AG04450 (cell line): ENCODE data around the gene PHLDA2. TPM values are rescaled to one million over a fixed set of nuclear protein-coding genes. Genes with fewer than 3 reads are reported as not detected.

Experiments used
- CTCF ChIA-PET: fragments of 300-600, 350-600 bp; formaldehyde crosslinking; extraction: SDS; loops from one replicate; lab custom pipeline; 2022; ENCODE audit warnings: antibody characterized with exemption, inconsistent platforms; lab: Charles Lee
- POLR2A ChIA-PET: fragments of 350-600 bp; formaldehyde crosslinking; extraction: SDS; loops from one replicate; lab custom pipeline; 2021; ENCODE audit warnings: antibody characterized with exemption, inconsistent platforms; lab: Yijun Ruan, JAX
- DNase-seq: peaks from one replicate; pipeline ENCODE4 v3.0.0-alpha.2; 2011; ENCODE audit warnings: low read depth, low spot score
- H3K27ac ChIP-seq: one replicate; pipeline ENCODE4 v1.5.1; 2012; ENCODE audit warnings: low read depth, low read length, control low read depth
- H3K27me3 ChIP-seq: one replicate; pipeline ENCODE4 v1.6.0; 2012; ENCODE audit warnings: low read length; ENCODE audit not compliant: control insufficient read depth, insufficient read depth
- H3K4me3 ChIP-seq: 2 replicates; pipeline ENCODE4 v1.5.1; 2011; ENCODE audit warnings: mild to moderate bottlenecking, low read depth, low read length, control low read depth
- H3K9me3 ChIP-seq: 2 replicates; pipeline ENCODE4 v1.5.1; 2012; ENCODE audit warnings: low read length; ENCODE audit not compliant: control insufficient read depth, insufficient read depth
- polyA plus RNA-seq: library from polyadenylated mRNA; depleted of rRNA; stranded (reverse); fragments of >200 nt; gene quantifications from 2 replicates; pipeline ENCODE4 v1.2.3, GENCODE V29; 2011
- TF ChIP-seq, protein P1 (sequence below): IDR thresholded peaks from 2 replicates; pipeline ENCODE4 v1.5.1; 2011; ENCODE audit warnings: low read depth, low read length, control low read depth, inconsistent platforms

Gene PHLDA2
- polyA plus RNA-seq, 1 experiment: 9.6 TPM

DNA sequence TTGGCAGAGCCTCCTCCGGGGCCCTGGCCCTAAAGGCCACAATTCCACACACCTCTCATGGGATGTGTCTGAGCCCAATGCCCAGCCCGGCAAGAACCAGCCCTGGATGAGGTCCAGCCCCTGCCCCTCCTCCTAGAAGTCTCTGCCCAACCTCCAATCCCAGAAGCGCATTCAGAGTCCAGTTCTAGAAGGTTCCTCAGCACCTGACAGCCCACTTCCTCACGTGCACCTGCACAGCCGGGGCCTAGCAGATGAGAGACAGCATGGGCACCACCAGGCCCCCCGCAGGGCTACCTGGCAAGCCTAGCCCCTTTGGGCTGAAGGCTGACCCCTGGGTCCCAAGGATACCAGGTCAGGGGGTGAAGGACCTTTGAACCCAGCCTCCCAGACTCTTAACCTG lies 32.2 kb downstream of the PHLDA2 start:
- Histone ChIP-seq H3K27me3 (no peaks in the 10 kb centered on the region), H3K9me3 (peaks cover 3% of the 10 kb centered on the region; the same call in 1 of the 2 replicates), H3K4me3 (no peak overlapping the region), H3K27ac (peak overlapping the region; percentile 21)
- CTCF ChIA-PET: interaction anchor here (2.1 kb wide), 1 partner anchor 366 kb away, joined by 8 read pairs; no protein-coding TSS in a partner anchor
- POLR2A ChIA-PET: no interaction called here
- no peak for DNase-seq
- TF ChIP-seq, protein P1, sequence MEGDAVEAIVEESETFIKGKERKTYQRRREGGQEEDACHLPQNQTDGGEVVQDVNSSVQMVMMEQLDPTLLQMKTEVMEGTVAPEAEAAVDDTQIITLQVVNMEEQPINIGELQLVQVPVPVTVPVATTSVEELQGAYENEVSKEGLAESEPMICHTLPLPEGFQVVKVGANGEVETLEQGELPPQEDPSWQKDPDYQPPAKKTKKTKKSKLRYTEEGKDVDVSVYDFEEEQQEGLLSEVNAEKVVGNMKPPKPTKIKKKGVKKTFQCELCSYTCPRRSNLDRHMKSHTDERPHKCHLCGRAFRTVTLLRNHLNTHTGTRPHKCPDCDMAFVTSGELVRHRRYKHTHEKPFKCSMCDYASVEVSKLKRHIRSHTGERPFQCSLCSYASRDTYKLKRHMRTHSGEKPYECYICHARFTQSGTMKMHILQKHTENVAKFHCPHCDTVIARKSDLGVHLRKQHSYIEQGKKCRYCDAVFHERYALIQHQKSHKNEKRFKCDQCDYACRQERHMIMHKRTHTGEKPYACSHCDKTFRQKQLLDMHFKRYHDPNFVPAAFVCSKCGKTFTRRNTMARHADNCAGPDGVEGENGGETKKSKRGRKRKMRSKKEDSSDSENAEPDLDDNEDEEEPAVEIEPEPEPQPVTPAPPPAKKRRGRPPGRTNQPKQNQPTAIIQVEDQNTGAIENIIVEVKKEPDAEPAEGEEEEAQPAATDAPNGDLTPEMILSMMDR: no peak

DNA sequence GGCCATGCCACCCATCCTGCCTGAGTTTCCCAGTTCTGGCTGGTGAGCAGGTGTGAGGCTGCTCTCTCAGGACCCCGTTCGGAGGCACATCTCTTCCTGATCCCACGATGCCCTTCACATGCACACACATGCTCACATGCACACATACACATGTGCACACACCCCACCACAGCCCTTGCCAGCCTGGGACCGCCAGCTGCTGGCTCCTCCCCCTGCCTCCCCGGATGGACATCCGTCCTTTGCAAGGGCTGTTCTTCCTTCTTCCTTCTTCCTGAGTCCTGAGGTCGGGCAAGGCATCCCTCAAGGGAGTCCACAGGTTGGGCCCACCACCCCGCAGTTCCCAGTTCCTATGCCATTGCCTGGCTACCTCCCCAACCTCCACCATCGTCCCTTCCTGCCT lies 33.2 kb downstream of the PHLDA2 start:
- no peaks in the 10 kb centered on the region for H3K27me3 ChIP-seq
- no peak overlapping the region for H3K27ac ChIP-seq
- ChIA-PET POLR2A (no interaction called here), CTCF (interaction anchor here (2.1 kb wide), 1 partner anchor 365 kb away, joined by 8 read pairs; no protein-coding TSS in a partner anchor)
- H3K9me3 ChIP-seq: peaks cover 3% of the 10 kb centered on the region; the same call in 1 of the 2 replicates
- no peak for DNase-seq
- TF ChIP-seq, protein P1: no peak
- H3K4me3 ChIP-seq: no peak overlapping the region

DNA sequence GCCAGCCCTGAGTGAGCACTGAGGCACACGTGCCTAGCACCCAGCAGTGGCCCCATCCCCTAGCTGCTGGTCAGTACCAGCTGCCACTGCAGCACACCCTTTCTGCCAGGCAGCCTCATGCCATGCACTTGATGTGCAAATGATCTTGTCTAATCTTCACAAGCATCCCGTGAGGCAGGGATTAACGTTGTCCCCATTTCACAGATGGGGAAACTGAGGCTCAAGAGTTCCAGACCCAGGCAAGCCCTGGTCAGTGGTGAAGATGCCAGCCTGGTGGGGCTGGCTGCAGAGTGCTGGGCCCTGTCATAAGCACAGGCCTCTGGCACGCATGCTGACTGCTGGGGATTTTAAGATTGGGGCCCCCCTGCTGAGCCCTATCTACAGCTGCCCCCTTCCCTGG lies 35.3 kb downstream of the PHLDA2 start:
- Histone ChIP-seq H3K4me3 (no peak overlapping the region), H3K27ac (no peak overlapping the region), H3K27me3 (no peaks in the 10 kb centered on the region), H3K9me3 (no peaks in the 10 kb centered on the region; the same call in 1 of the 2 replicates)
- DNase-seq: no peak
- CTCF ChIA-PET: interaction anchor here (11.7 kb wide), 1 partner anchor 360 kb away, joined by 403 read pairs; no protein-coding TSS in a partner anchor
- POLR2A ChIA-PET: no interaction called here
- TF ChIP-seq, protein P1: no peak

DNA sequence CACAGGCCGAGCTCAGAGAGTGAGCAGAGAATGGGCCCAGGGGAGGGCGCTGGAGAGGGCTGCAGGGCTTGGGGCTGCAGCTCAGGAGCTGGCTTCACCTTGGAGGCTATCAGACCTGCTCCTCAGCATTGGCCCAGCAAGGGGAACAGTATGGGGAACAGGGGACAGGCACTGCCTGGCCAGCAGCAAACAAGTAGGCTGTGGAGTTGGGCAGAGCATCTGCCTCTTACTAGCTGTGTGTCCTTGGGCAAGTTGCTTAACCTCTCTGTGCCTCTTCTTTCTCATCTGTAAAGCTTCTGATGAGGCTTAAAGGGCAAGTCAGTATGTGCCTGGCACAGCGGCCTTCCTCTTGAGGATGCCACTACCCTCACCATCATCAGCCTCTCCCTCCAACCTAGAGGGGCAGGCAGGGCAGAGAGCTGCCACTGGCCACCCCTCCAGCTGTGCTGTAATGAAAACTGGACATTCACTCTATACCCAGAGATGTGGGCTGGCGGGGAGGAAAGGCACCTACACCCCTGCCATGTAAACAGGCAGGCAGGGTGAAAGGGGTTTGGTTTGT lies 36.2 kb downstream of the PHLDA2 start:
- TF ChIP-seq, protein P1: peak; percentile 28
- no peaks in the 10 kb centered on the region; the same call in 1 of the 2 replicates for H3K9me3 ChIP-seq
- peak overlapping the region; percentile 57 for H3K27ac ChIP-seq
- peak overlapping the region; percentile 63 for H3K4me3 ChIP-seq
- no peak for DNase-seq
- ChIA-PET CTCF (interaction anchor here (0.6 to 11.7 kb wide), 11 partner anchors 10 to 700 kb away, joined by 3 to 403 read pairs (median 4); a partner anchor contains a TSS), POLR2A (interaction anchor here (1.3 to 3.7 kb wide), 3 partner anchors 36 to 360 kb away, joined by 3 to 25 read pairs (median 22); partner anchors contain the start of gene PHLDA2)
- H3K27me3 ChIP-seq: no peaks in the 10 kb centered on the region
